ENCODE data around the gene MAP4K5.

GRCh38 chr14:50402965-50403364, 129.4 kb downstream of the MAP4K5 start:
- TF ChIP-seq, protein P1, sequence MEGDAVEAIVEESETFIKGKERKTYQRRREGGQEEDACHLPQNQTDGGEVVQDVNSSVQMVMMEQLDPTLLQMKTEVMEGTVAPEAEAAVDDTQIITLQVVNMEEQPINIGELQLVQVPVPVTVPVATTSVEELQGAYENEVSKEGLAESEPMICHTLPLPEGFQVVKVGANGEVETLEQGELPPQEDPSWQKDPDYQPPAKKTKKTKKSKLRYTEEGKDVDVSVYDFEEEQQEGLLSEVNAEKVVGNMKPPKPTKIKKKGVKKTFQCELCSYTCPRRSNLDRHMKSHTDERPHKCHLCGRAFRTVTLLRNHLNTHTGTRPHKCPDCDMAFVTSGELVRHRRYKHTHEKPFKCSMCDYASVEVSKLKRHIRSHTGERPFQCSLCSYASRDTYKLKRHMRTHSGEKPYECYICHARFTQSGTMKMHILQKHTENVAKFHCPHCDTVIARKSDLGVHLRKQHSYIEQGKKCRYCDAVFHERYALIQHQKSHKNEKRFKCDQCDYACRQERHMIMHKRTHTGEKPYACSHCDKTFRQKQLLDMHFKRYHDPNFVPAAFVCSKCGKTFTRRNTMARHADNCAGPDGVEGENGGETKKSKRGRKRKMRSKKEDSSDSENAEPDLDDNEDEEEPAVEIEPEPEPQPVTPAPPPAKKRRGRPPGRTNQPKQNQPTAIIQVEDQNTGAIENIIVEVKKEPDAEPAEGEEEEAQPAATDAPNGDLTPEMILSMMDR (IDR thresholded peaks at IDR 0.05; ENCODE audit: low read depth, low read length), result no peak
- TF ChIP-seq POLR2A (IDR thresholded peaks at IDR 0.05; ENCODE audit: extremely low read depth, insufficient read length), result no peak
- no peak for TF ChIP-seq MAX (IDR thresholded peaks at IDR 0.05; ENCODE audit: low read depth, low read length)

Data from NB4 (cell line).